ENCODE measurements around the gene FILIP1L.

DNA sequence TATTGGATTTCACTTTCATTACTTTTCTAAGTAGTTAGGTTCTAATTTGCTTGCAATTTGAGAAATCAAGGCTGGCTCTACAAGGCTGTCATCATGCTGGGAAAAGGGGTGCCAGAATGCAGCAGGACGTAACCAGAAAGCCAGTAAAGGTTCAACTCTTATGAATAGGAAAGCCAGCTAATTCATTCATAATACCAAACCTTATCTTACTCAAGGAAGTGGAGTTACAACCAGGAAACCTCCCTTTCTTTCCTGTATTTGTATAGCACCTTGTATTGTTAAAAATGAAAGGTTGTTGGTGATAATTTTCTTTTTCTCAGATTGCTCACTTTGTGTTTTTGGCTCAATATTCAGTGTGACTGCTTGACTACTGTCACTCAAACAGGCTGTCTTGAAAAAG is 109.4 kb downstream of the FILIP1L start:
- TF ChIP-seq EZH2phosphoT487 (IDR thresholded peaks at IDR 0.05; ENCODE audit: borderline replicate concordance), result no peak
- TF ChIP-seq, protein P1, sequence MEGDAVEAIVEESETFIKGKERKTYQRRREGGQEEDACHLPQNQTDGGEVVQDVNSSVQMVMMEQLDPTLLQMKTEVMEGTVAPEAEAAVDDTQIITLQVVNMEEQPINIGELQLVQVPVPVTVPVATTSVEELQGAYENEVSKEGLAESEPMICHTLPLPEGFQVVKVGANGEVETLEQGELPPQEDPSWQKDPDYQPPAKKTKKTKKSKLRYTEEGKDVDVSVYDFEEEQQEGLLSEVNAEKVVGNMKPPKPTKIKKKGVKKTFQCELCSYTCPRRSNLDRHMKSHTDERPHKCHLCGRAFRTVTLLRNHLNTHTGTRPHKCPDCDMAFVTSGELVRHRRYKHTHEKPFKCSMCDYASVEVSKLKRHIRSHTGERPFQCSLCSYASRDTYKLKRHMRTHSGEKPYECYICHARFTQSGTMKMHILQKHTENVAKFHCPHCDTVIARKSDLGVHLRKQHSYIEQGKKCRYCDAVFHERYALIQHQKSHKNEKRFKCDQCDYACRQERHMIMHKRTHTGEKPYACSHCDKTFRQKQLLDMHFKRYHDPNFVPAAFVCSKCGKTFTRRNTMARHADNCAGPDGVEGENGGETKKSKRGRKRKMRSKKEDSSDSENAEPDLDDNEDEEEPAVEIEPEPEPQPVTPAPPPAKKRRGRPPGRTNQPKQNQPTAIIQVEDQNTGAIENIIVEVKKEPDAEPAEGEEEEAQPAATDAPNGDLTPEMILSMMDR (conservative IDR thresholded peaks at IDR 0.05; ENCODE audit: low read length), result no peak

Data from Loucy (cell line).